ENCODE data around the gene SOCS1.

GRCh38 chr16:11302977-11303376 lies 47.0 kb upstream of the SOCS1 start:
- TF ChIP-seq POLR2AphosphoS5 (IDR thresholded peaks at IDR 0.05) = no peak
- TF ChIP-seq CTCF (IDR thresholded peaks at IDR 0.05 in 8 of 11, conservative IDR thresholded peaks at IDR 0.05 in 3 of 11) = no peak
- no peak for TF ChIP-seq POLR2A (IDR thresholded peaks at IDR 0.05)
